MM.1S (cell line): Measurements from ENCODE around the gene ANGEL1.

Experiments used
- DNase-seq: peaks from one replicate; pipeline ENCODE4 v3.0.0-alpha.2; 2015
- H2AFZ ChIP-seq: fragments of 300-600 bp; sonication (generic); 2 replicates; pipeline ENCODE4 v1.6.0; 2016; ENCODE audit warnings: antibody characterized with exemption, low read length
- H3F3A ChIP-seq: fragments of 300-600 bp; sonication (generic); 2 replicates; pipeline ENCODE4 v1.6.1; 2016; ENCODE audit warnings: mild to moderate bottlenecking, antibody characterized with exemption, low read length, moderate library complexity, mixed read lengths; ENCODE audit not compliant: insufficient read depth
- H3K27ac ChIP-seq: fragments of 300-600 bp; sonication (generic); 2 replicates; pipeline ENCODE4 v1.5.1; 2016; ENCODE audit warnings: mild to moderate bottlenecking, low read length
- H3K27me3 ChIP-seq: fragments of 300-600 bp; sonication (generic); replicated peaks from 2 replicates; pipeline ENCODE4 v1.6.0; 2016; ENCODE audit warnings: low read length; ENCODE audit not compliant: insufficient read depth
- H3K36me3 ChIP-seq: fragments of 300-600 bp; sonication (generic); replicated peaks from 2 replicates; pipeline ENCODE4 v1.6.1; 2016; ENCODE audit warnings: mild to moderate bottlenecking, low read length, mixed read lengths; ENCODE audit not compliant: insufficient read depth
- H3K4me1 ChIP-seq: fragments of 300-600 bp; sonication (generic); 2 replicates; pipeline ENCODE4 v1.6.1; 2016; ENCODE audit warnings: low read length, mixed read lengths
- H3K4me2 ChIP-seq: fragments of 300-600 bp; sonication (generic); 2 replicates; pipeline ENCODE4 v1.6.0; 2016; ENCODE audit warnings: low read depth, low read length
- H3K4me3 ChIP-seq: fragments of 300-600 bp; sonication (generic); 2 replicates; pipeline ENCODE4 v1.5.1; 2016; ENCODE audit warnings: low read length, mixed read lengths
- H3K79me2 ChIP-seq: fragments of 300-600 bp; sonication (generic); 2 replicates; pipeline ENCODE4 v1.6.1; 2016; ENCODE audit warnings: mixed run types, low read length, mixed read lengths
- H3K9ac ChIP-seq: fragments of 300-600 bp; sonication (generic); 2 replicates; pipeline ENCODE4 v1.6.1; 2016; ENCODE audit warnings: low read length, mixed read lengths
- H3K9me2 ChIP-seq: fragments of 300-600 bp; sonication (generic); replicated peaks from 2 replicates; pipeline ENCODE4 v1.6.1; 2016; ENCODE audit warnings: mild to moderate bottlenecking, low read length, mixed read lengths; ENCODE audit not compliant: insufficient read depth
- H3K9me3 ChIP-seq: fragments of 300-600 bp; sonication (generic); replicated peaks from 2 replicates; pipeline ENCODE4 v1.6.1; 2016; ENCODE audit warnings: mild to moderate bottlenecking, low read length, mixed read lengths; ENCODE audit not compliant: insufficient read depth
- H4K20me1 ChIP-seq: fragments of 300-600 bp; sonication (generic); 2 replicates; pipeline ENCODE4 v1.6.1; 2016; ENCODE audit warnings: mild to moderate bottlenecking, low read length, moderate library complexity, mixed read lengths; ENCODE audit not compliant: insufficient read depth
- CTCF ChIP-seq: fragments of 300-600 bp; sonication (generic); IDR thresholded peaks from 2 replicates; pipeline ENCODE4 v1.5.1; 2016; ENCODE audit warnings: antibody characterized with exemption, low read length, mixed read lengths
- EZH2 ChIP-seq: fragments of 300-600 bp; sonication (generic); optimal IDR thresholded peaks from 2 replicates; pipeline ENCODE3; 2017; ENCODE audit warnings: low read depth, mild to moderate bottlenecking, antibody characterized with exemption, low read length, mixed read lengths
- EZH2phosphoT487 ChIP-seq: fragments of 300-600 bp; sonication (generic); IDR thresholded peaks from 2 replicates; pipeline ENCODE4 v1.6.1; 2018; ENCODE audit warnings: antibody characterized with exemption, low read length

The ANGEL1 gene

GRCh38 chr14:76761960-76762410 is 50.7 kb downstream of the ANGEL1 start:
- H3K27me3 ChIP-seq = 0 out of 2 replicates have a peak, but pooled peaks cover 4% of the 10 kb centered on the region
- H3K9me2 ChIP-seq = no peaks in the 10 kb centered on the region
- no peak overlapping the region for H3K27ac ChIP-seq
- no peak overlapping the region for H2AFZ ChIP-seq
- no peaks in the 10 kb centered on the region for H3K79me2 ChIP-seq
- no peaks in the 10 kb centered on the region for H3F3A ChIP-seq
- no peaks in the 10 kb centered on the region for H4K20me1 ChIP-seq
- H3K4me2 ChIP-seq = no peak overlapping the region
- no peak for DNase-seq
- H3K4me3 ChIP-seq = no peak overlapping the region
- H3K9me3 ChIP-seq = no peaks in the 10 kb centered on the region
- no peaks in the 10 kb centered on the region for H3K4me1 ChIP-seq
- H3K9ac ChIP-seq = no peak overlapping the region
- TF ChIP-seq CTCF (no peak), EZH2phosphoT487 (no peak), EZH2 (no peak)
- no peaks in the 10 kb centered on the region for H3K36me3 ChIP-seq

GRCh38 chr14:76761136-76761959 is 51.3 kb downstream of the ANGEL1 start, which contains the start of gene VASH1:
TSS of gene VASH1 (plus strand) at chr14:76761468. CDS start at chr14:76762822, 1,354 bp downstream.
- H3K4me1 ChIP-seq = no peaks in the 10 kb centered on the region
- no peaks in the 10 kb centered on the region for H3K36me3 ChIP-seq
- H3K27ac ChIP-seq = no peak within 1 kb of the TSS
- H2AFZ ChIP-seq = no peak within 1 kb of the TSS
- no peak within 1 kb of the TSS for H3K9ac ChIP-seq
- no peaks in the 10 kb centered on the region for H3K9me3 ChIP-seq
- no peaks in the 10 kb centered on the region for H4K20me1 ChIP-seq
- H3F3A ChIP-seq = no peaks in the 10 kb centered on the region
- TF ChIP-seq EZH2phosphoT487 (no peak), CTCF (no peak), EZH2 (no peak)
- H3K9me2 ChIP-seq = no peaks in the 10 kb centered on the region
- H3K79me2 ChIP-seq = no peaks in the 10 kb centered on the region
- H3K27me3 ChIP-seq = 0 out of 2 replicates have a peak, but pooled peaks cover 4% of the 10 kb centered on the region
- peak; percentile 52 for DNase-seq
- H3K4me3 ChIP-seq = no peak within 1 kb of the TSS; the same call in 1 of the 2 replicates
- H3K4me2 ChIP-seq = peak within 1 kb of the TSS; percentile 45; the same call in 1 of the 2 replicates

- Histone ChIP-seq H3K27ac (no peak overlapping the region), H3K4me3 (no peak overlapping the region; the same call in 1 of the 2 replicates), H3K9me2 (no peaks in the 10 kb centered on the region), H3K4me1 (no peaks in the 10 kb centered on the region), H3K36me3 (no peaks in the 10 kb centered on the region), H3K9me3 (no peaks in the 10 kb centered on the region), H3K9ac (no peak overlapping the region), H3K4me2 (no peak overlapping the region), H4K20me1 (no peaks in the 10 kb centered on the region), H3F3A (no peaks in the 10 kb centered on the region), H3K79me2 (no peaks in the 10 kb centered on the region), H2AFZ (no peak overlapping the region), H3K27me3 (0 out of 2 replicates have a peak, but pooled peaks cover 4% of the 10 kb centered on the region)
- DNase-seq = no peak
- TF ChIP-seq EZH2phosphoT487 = no peak
- no peak for TF ChIP-seq CTCF
- no peak for TF ChIP-seq EZH2
These were observed 52.1 kb downstream of the ANGEL1 start for GRCh38 chr14:76760331-76761135.
